Mesenchymal stem cell (in vitro differentiated cells and primary cell): ENCODE measurements around the gene SMIM33.

Source experiments
- DNase-seq: peaks from one replicate; pipeline ENCODE4 v3.0.0-alpha.2; 2013
- H2AFZ ChIP-seq: one replicate; pipeline ENCODE4 v1.6.1; 2013; ENCODE audit warnings: low read depth, mild to moderate bottlenecking, control low read depth, inconsistent platforms, low read length, moderate library complexity
- H2AK5ac ChIP-seq: 2 replicates; pipeline ENCODE4 v1.6.1; 2013; ENCODE audit warnings: low read length, moderate library complexity, mild to moderate bottlenecking, inconsistent platforms; ENCODE audit not compliant: severe bottlenecking
- H2BK120ac ChIP-seq: one replicate; pipeline ENCODE4 v1.6.1; 2013; ENCODE audit warnings: low read depth, mild to moderate bottlenecking, inconsistent platforms, low read length, moderate library complexity
- H2BK12ac ChIP-seq, 2 experiments: one replicate each; pipeline ENCODE4 v1.6.1; 2013; ENCODE audit warnings: inconsistent platforms in 2 of 2, low read length in 2 of 2, mild to moderate bottlenecking in 2 of 2, moderate library complexity in 2 of 2, control low read depth in 1 of 2
- H2BK15ac ChIP-seq: one replicate; pipeline ENCODE4 v1.6.1; 2013; ENCODE audit warnings: mild to moderate bottlenecking, low read depth, inconsistent platforms; ENCODE audit not compliant: poor library complexity, severe bottlenecking
- H2BK5ac ChIP-seq: 2 replicates; pipeline ENCODE4 v1.6.1; 2013; ENCODE audit warnings: low read depth, mild to moderate bottlenecking, low read length, control low read depth, inconsistent platforms; ENCODE audit not compliant: poor library complexity, severe bottlenecking
- H3K14ac ChIP-seq, 2 experiments: one replicate each; pipeline ENCODE4 v1.6.1; 2013; ENCODE audit warnings: inconsistent platforms in 2 of 2, low read length in 2 of 2, control low read depth in 1 of 2, mild to moderate bottlenecking in 1 of 2, moderate library complexity in 1 of 2
- H3K18ac ChIP-seq, 2 experiments: one replicate each; pipeline ENCODE4 v1.6.1; 2013; ENCODE audit warnings: inconsistent platforms in 2 of 2, low read length in 2 of 2, control low read depth in 1 of 2, low read depth in 1 of 2, mild to moderate bottlenecking in 1 of 2
- H3K23ac ChIP-seq, 2 experiments: one replicate each; pipeline ENCODE4 v1.6.1; 2013; ENCODE audit warnings: inconsistent platforms in 2 of 2, low read length in 2 of 2, mild to moderate bottlenecking in 2 of 2, moderate library complexity in 2 of 2, control low read depth in 1 of 2
- H3K27ac ChIP-seq: 2 replicates; pipeline ENCODE4 v1.5.1; 2013; ENCODE audit warnings: mild to moderate bottlenecking, moderate library complexity, low read length, control low read depth, inconsistent platforms; ENCODE audit not compliant: poor library complexity, severe bottlenecking
- H3K27me3 ChIP-seq, 2 experiments: 2 replicates each; pipeline versions ENCODE4 v1.6.1 to v1.7.0; 2013; ENCODE audit warnings: low read length in 2 of 2, mild to moderate bottlenecking in 2 of 2, moderate library complexity in 2 of 2, control low read depth in 1 of 2, inconsistent platforms in 1 of 2; ENCODE audit not compliant: control insufficient read depth in 1 of 2, insufficient read depth in 1 of 2
- H3K36me3 ChIP-seq, 2 experiments: 2 replicates each; pipeline versions ENCODE4 v1.6.1 to v1.7.0; 2013; ENCODE audit warnings: low read length in 2 of 2, control low read depth in 1 of 2, inconsistent platforms in 1 of 2, low read depth in 1 of 2, mild to moderate bottlenecking in 1 of 2; ENCODE audit not compliant: insufficient read depth in 2 of 2, control insufficient read depth in 1 of 2
- H3K4ac ChIP-seq, 2 experiments: one replicate each; pipeline ENCODE4 v1.6.1; 2013; ENCODE audit warnings: inconsistent platforms in 2 of 2, low read length in 2 of 2, mild to moderate bottlenecking in 2 of 2, moderate library complexity in 2 of 2, control low read depth in 1 of 2, low read depth in 1 of 2
- H3K4me1 ChIP-seq: 2 replicates; pipeline ENCODE4 v1.6.1; 2013; ENCODE audit warnings: low read depth, low read length, control low read depth; ENCODE audit not compliant: control insufficient read depth, insufficient read depth
- H3K4me2 ChIP-seq: 2 replicates; pipeline ENCODE4 v1.6.1; 2013; ENCODE audit warnings: low read length, mild to moderate bottlenecking, inconsistent platforms; ENCODE audit not compliant: poor library complexity, severe bottlenecking
- H3K4me3 ChIP-seq, 2 experiments: 2 replicates each; pipeline versions ENCODE4 v1.5.1 to v1.7.0; 2013; ENCODE audit warnings: low read length in 2 of 2, mild to moderate bottlenecking in 2 of 2, control low read depth in 1 of 2, low read depth in 1 of 2; ENCODE audit not compliant: insufficient read depth in 1 of 2
- H3K79me1 ChIP-seq: replicated peaks from 2 replicates; pipeline ENCODE4 v1.6.1; 2013; ENCODE audit warnings: mild to moderate bottlenecking, control low read depth, low read length, inconsistent platforms; ENCODE audit not compliant: poor library complexity, severe bottlenecking
- H3K9ac ChIP-seq: 2 replicates; pipeline ENCODE4 v1.7.0; 2013; ENCODE audit warnings: mild to moderate bottlenecking, low read length, moderate library complexity
- H3K9me3 ChIP-seq: 2 replicates; pipeline ENCODE4 v1.7.0; 2013; ENCODE audit warnings: mild to moderate bottlenecking, low read length; ENCODE audit not compliant: control insufficient read depth
- H4K8ac ChIP-seq: one replicate; pipeline ENCODE4 v1.6.1; 2013; ENCODE audit warnings: inconsistent platforms, mild to moderate bottlenecking, low read length, moderate library complexity
- H4K91ac ChIP-seq: one replicate; pipeline ENCODE4 v1.6.1; 2013; ENCODE audit warnings: mild to moderate bottlenecking, low read length, inconsistent platforms
- WGBS: methylation state at CpG from one replicate; pipeline ENCODE4 v1.1.7; 2013; ENCODE audit warnings: mixed read lengths; 5-methylcytosine and 5-hydroxymethylcytosine counted together

Gene SMIM33

GRCh38 chr5:139462586-139463276 lies 8.1 kb upstream of the SMIM33 start, which contains the start of gene ECSCR:
ECSCR (minus strand) TSS chr5:139462743; CDS start chr5:139462670, 73 bp downstream.
- H2BK120ac ChIP-seq, result no peak within 1 kb of the TSS
- H2AK5ac ChIP-seq, result peak within 1 kb of the TSS; percentile 74
- H3K23ac ChIP-seq, result no peak within 1 kb of the TSS
- peak within 1 kb of the TSS; percentile 34 for H4K91ac ChIP-seq
- H3K79me1 ChIP-seq, result no peaks in the 10 kb centered on the region
- H3K18ac ChIP-seq, result no peak within 1 kb of the TSS
- no peak within 1 kb of the TSS for H2BK15ac ChIP-seq
- H3K4ac ChIP-seq, result no peak within 1 kb of the TSS
- H3K14ac ChIP-seq, result no peak within 1 kb of the TSS
- H2BK5ac ChIP-seq, result no peak within 1 kb of the TSS
- H3K9ac ChIP-seq, result peak within 1 kb of the TSS; percentile 18
- H4K8ac ChIP-seq, result peak within 1 kb of the TSS; percentile 57
- H3K4me1 ChIP-seq, result peaks cover 24% of the 10 kb centered on the region
- H3K27me3 ChIP-seq, result no peaks in the 10 kb centered on the region
- WGBS, result 81% methylated on average over 8 of the region's 10 CpGs
- H3K27ac ChIP-seq, result peak within 1 kb of the TSS; percentile 14
- H3K4me3 ChIP-seq, result peak within 1 kb of the TSS in 1 of 2 experiments; percentile 29
- no peak for DNase-seq
- H3K4me2 ChIP-seq, result no peak within 1 kb of the TSS
- H2BK12ac ChIP-seq, result peak within 1 kb of the TSS; percentile 37 to 49
- H3K9me3 ChIP-seq, result no peaks in the 10 kb centered on the region
- H3K36me3 ChIP-seq, result no peaks in the 10 kb centered on the region
- peak within 1 kb of the TSS; percentile 46 for H2AFZ ChIP-seq

GRCh38 chr5:139468421-139468931 lies 2.3 kb upstream of the SMIM33 start:
- H3K14ac ChIP-seq, result no peak overlapping the region
- no peak overlapping the region for H2BK12ac ChIP-seq
- no peak overlapping the region for H3K4ac ChIP-seq

GRCh38 chr5:139472386-139473030 lies 1.7 kb downstream of the SMIM33 start:
- H3K18ac ChIP-seq, result peak overlapping the region; percentile 16 to 18
- H3K79me1 ChIP-seq, result no peaks in the 10 kb centered on the region
- peak overlapping the region; percentile 22 for H2AK5ac ChIP-seq
- H2BK5ac ChIP-seq, result no peak overlapping the region
- no peak overlapping the region for H2BK15ac ChIP-seq
- H2BK120ac ChIP-seq, result no peak overlapping the region
- no peak overlapping the region for H3K14ac ChIP-seq
- no peak overlapping the region for H3K4me3 ChIP-seq
- H3K9me3 ChIP-seq, result no peaks in the 10 kb centered on the region
- H3K27ac ChIP-seq, result no peak overlapping the region
- H4K91ac ChIP-seq, result no peak overlapping the region
- WGBS, result 88% methylated on average over 13 of the region's 15 CpGs
- H3K23ac ChIP-seq, result no peak overlapping the region
- H3K4me2 ChIP-seq, result no peak overlapping the region
- H3K36me3 ChIP-seq, result peaks cover 23 to 24% of the 10 kb centered on the region in 2 experiments
- no peak overlapping the region for H2AFZ ChIP-seq
- DNase-seq, result no peak
- H3K4me1 ChIP-seq, result peaks cover 15% of the 10 kb centered on the region
- no peak overlapping the region for H4K8ac ChIP-seq
- peak overlapping the region in 1 of 2 experiments; percentile 37 for H2BK12ac ChIP-seq
- no peaks in the 10 kb centered on the region for H3K27me3 ChIP-seq
- no peak overlapping the region for H3K9ac ChIP-seq
- no peak overlapping the region for H3K4ac ChIP-seq

More at GRCh38 chr5:139468421-139468931, 2.3 kb upstream of the SMIM33 start:
- Histone ChIP-seq H3K4me3 (no peak overlapping the region), H3K23ac (no peak overlapping the region), H3K27ac (no peak overlapping the region), H3K4me2 (no peak overlapping the region), H3K9me3 (no peaks in the 10 kb centered on the region), H4K91ac (no peak overlapping the region), H3K27me3 (no peaks in the 10 kb centered on the region), H2AFZ (no peak overlapping the region), H3K36me3 (no peaks in the 10 kb centered on the region), H3K4me1 (peaks cover 10% of the 10 kb centered on the region), H4K8ac (no peak overlapping the region), H3K9ac (peak overlapping the region; percentile 15), H3K18ac (no peak overlapping the region), H2AK5ac (peak overlapping the region; percentile 58), H2BK5ac (no peak overlapping the region), H2BK15ac (no peak overlapping the region), H2BK120ac (no peak overlapping the region), H3K79me1 (no peaks in the 10 kb centered on the region)
- WGBS, result 78% methylated on average over 7 of the region's 8 CpGs
- DNase-seq, result peak; percentile 55

- Histone ChIP-seq H3K18ac (peak overlapping the region in 1 of 2 experiments; percentile 16), H2AFZ (no peak overlapping the region), H3K9me3 (no peaks in the 10 kb centered on the region), H3K36me3 (peaks cover 28 to 30% of the 10 kb centered on the region in 2 experiments), H2BK12ac (peak overlapping the region in 1 of 2 experiments; percentile 45), H4K8ac (peak overlapping the region; percentile 59), H2AK5ac (peak overlapping the region; percentile 4), H3K4me3 (no peak overlapping the region), H3K27ac (no peak overlapping the region), H3K4me1 (peaks cover 15% of the 10 kb centered on the region), H3K27me3 (no peaks in the 10 kb centered on the region), H3K79me1 (peaks cover under 1% of the 10 kb centered on the region), H4K91ac (no peak overlapping the region), H3K4me2 (no peak overlapping the region), H3K4ac (peak overlapping the region in 1 of 2 experiments; percentile 53), H2BK120ac (peak overlapping the region; percentile 42), H2BK15ac (no peak overlapping the region), H3K14ac (peak overlapping the region in 1 of 2 experiments; percentile 61), H3K9ac (peak overlapping the region; percentile 31), H2BK5ac (no peak overlapping the region), H3K23ac (no peak overlapping the region)
- DNase-seq, result no peak
- 54% methylated on average over 8 of the region's 8 CpGs for WGBS
Measured at GRCh38 chr5:139473105-139473504, 2.3 kb downstream of the SMIM33 start.
